Testis (tissue), 3 donors: Measurements from ENCODE around the gene RCAN2. TPM values are rescaled to one million over a fixed set of nuclear protein-coding genes. Genes with fewer than 3 reads are reported as not detected.

Experiments used
- DNase-seq: peaks from one replicate; pipeline ENCODE4 v3.0.0-alpha.2; 2019
- H3K27ac ChIP-seq, 2 donors: fragments of 200-600 bp; sonication (generic); one replicate each; pipeline ENCODE4 v1.5.1; 2019
- H3K27me3 ChIP-seq: fragments of 200-600 bp; sonication (generic); one replicate; pipeline ENCODE4 v1.5.1; 2019
- H3K36me3 ChIP-seq: fragments of 200-600 bp; sonication (generic); one replicate; pipeline ENCODE4 v1.5.1; 2017; ENCODE audit warnings: low read depth; ENCODE audit errors: missing control alignments
- H3K4me1 ChIP-seq: fragments of 200-600 bp; sonication (generic); one replicate; pipeline ENCODE4 v1.5.1; 2019
- H3K4me3 ChIP-seq, 2 donors: fragments of 200-600 bp; sonication (generic); one replicate each; pipeline ENCODE4 v1.5.1; 2017 to 2019
- H3K9me3 ChIP-seq: fragments of 200-600 bp; sonication (generic); one replicate; pipeline ENCODE4 v1.5.1; 2017
- CTCF ChIP-seq, 3 experiments: fragments of 450-650 bp in 2 of 3; fragments of 200-600 bp in 1 of 3; sonication (generic) in 1 of 3; IDR thresholded peaks; one replicate each; pipeline ENCODE4 v1.5.1; 2016 to 2019; ENCODE audit warnings: antibody characterized with exemption in 3 of 3, mild to moderate bottlenecking in 2 of 3, moderate library complexity in 1 of 3
- POLR2A ChIP-seq: fragments of 450-650 bp; IDR thresholded peaks from one replicate; pipeline ENCODE4 v1.6.1; 2017; ENCODE audit warnings: antibody characterized with exemption, mild to moderate bottlenecking, moderate library complexity
- WGBS, 2 donors: methylation state at CpG; one replicate each; pipeline ENCODE4 v1.1.5; 2018; 5-methylcytosine and 5-hydroxymethylcytosine counted together
- intact Hi-C: fragments of 100-400 bp; cut with DNase I; formaldehyde crosslinking; loops from one replicate; pipeline ENCODE4 v1.15.1; 2023; ENCODE audit warnings: low total_unique reads
- polyA plus RNA-seq: library from polyadenylated mRNA; stranded (reverse); fragments of 350-450 nt; fragmentation: Illumina TruSeq; extraction: RNeasy Lipid Tissue Mini Kit (QIAGEN cat#74804); gene quantifications from one replicate; pipeline ENCODE4 v1.2.3, GENCODE V29; 2014; ENCODE audit warnings: low read depth, low replicate concordance; ENCODE audit not compliant: insufficient read depth
- total RNA-seq, 2 donors: library from RNA; depleted of rRNA; stranded (reverse); fragments of >200 nt; gene quantifications; one replicate each; pipeline ENCODE4 v1.2.3, GENCODE V29; 2016

The RCAN2 gene
- total and polyA plus RNA-seq, 3 donors from 2014 or later = 6.3 to 17.4 (median 7.1) TPM

- H3K4me1 ChIP-seq = peaks cover 22% of the 10 kb centered on the region
- TF ChIP-seq POLR2A = no peak
- WGBS, 2 donors = 54 to 69% methylated on average over 5 of the region's 5 CpGs
- peak; percentile 58 for DNase-seq
- H3K4me3 ChIP-seq = no peak overlapping the region
- no peaks in the 10 kb centered on the region for H3K27me3 ChIP-seq
- no peaks in the 10 kb centered on the region for H3K9me3 ChIP-seq
- peak overlapping the region; percentile 50 to 78 for H3K27ac ChIP-seq
- intact Hi-C loops = no loop called here
- no peaks in the 10 kb centered on the region for H3K36me3 ChIP-seq
These were observed 247.5 kb downstream of the RCAN2 start for GRCh38 chr6:46243754-46244153.

- H3K9me3 ChIP-seq = no peaks in the 10 kb centered on the region
- WGBS, 2 donors = 33 to 35% methylated on average over 4 of the region's 4 CpGs
- H3K4me1 ChIP-seq = peaks cover 22% of the 10 kb centered on the region
- intact Hi-C loops = no loop called here
- H3K27ac ChIP-seq = peak overlapping the region; percentile 20 to 78
- H3K36me3 ChIP-seq = no peaks in the 10 kb centered on the region
- no peak for DNase-seq
- TF ChIP-seq POLR2A (no peak), CTCF (IDR thresholded peaks at IDR 0.05) (no peak)
- H3K27me3 ChIP-seq = no peaks in the 10 kb centered on the region
- H3K4me3 ChIP-seq = no peak overlapping the region
These were observed 248.3 kb downstream of the RCAN2 start for GRCh38 chr6:46242921-46243320.

GRCh38 chr6:46240866-46241565 lies 250.2 kb downstream of the RCAN2 start:
- no peak for DNase-seq
- TF ChIP-seq POLR2A (no peak), CTCF (IDR thresholded peaks at IDR 0.05) (no peak)
- H3K4me3 ChIP-seq = no peak overlapping the region
- H3K27ac ChIP-seq = peak overlapping the region; percentile 31 to 78
- WGBS, 2 donors = 33 to 38% methylated on average over 5 of the region's 5 CpGs
- intact Hi-C loops = no loop called here
- H3K27me3 ChIP-seq = no peaks in the 10 kb centered on the region
- no peaks in the 10 kb centered on the region for H3K9me3 ChIP-seq
- H3K36me3 ChIP-seq = no peaks in the 10 kb centered on the region
- H3K4me1 ChIP-seq = peaks cover 22% of the 10 kb centered on the region

- Histone ChIP-seq H3K4me1 (peaks cover 11% of the 10 kb centered on the region), H3K27me3 (no peaks in the 10 kb centered on the region), H3K27ac (peak overlapping the region; percentile 4 to 78), H3K36me3 (no peaks in the 10 kb centered on the region), H3K4me3 (no peak overlapping the region), H3K9me3 (no peaks in the 10 kb centered on the region)
- no peak for TF ChIP-seq POLR2A
- TF ChIP-seq CTCF (IDR thresholded peaks at IDR 0.05) = no peak
- intact Hi-C loops = no loop called here
- 81 to 84% methylated on average over 1 of the region's 1 CpG for WGBS, 2 donors
- DNase-seq = no peak
These were observed 254.5 kb downstream of the RCAN2 start for GRCh38 chr6:46236752-46237151.

- no peaks in the 10 kb centered on the region for H3K36me3 ChIP-seq
- DNase-seq = no peak
- peak overlapping the region; percentile 67 to 83 for H3K27ac ChIP-seq
- H3K4me3 ChIP-seq = no peak overlapping the region
- no peaks in the 10 kb centered on the region for H3K9me3 ChIP-seq
- intact Hi-C loops = no loop called here
- TF ChIP-seq POLR2A (no peak), CTCF (IDR thresholded peaks at IDR 0.05) (no peak)
- peaks cover 3% of the 10 kb centered on the region for H3K4me1 ChIP-seq
- H3K27me3 ChIP-seq = no peaks in the 10 kb centered on the region
- WGBS, 2 donors = 88 to 95% methylated on average over 3 of the region's 3 CpGs
These were observed 256.0 kb downstream of the RCAN2 start for GRCh38 chr6:46235242-46235641.
